GM12878 (cell line): ENCODE results near the gene ZNF764. TPM values are rescaled to one million over a fixed set of nuclear protein-coding genes. Genes with fewer than 3 reads are reported as not detected.

Experiments used
- BACH1 ChIP-seq: fragments of 450-650 bp; IDR thresholded peaks from 2 replicates; pipeline ENCODE4 v1.6.1; 2017; ENCODE audit warnings: mild to moderate bottlenecking, borderline replicate concordance
- CBX5 ChIP-seq: sonication (generic); IDR thresholded peaks from 2 replicates; pipeline ENCODE4 v1.6.1; 2016; ENCODE audit warnings: low read depth, moderate library complexity, mild to moderate bottlenecking, inconsistent platforms
- CHD1 ChIP-seq: IDR thresholded peaks from 2 replicates; pipeline ENCODE4 v1.6.1; 2012; ENCODE audit warnings: low read depth, low read length, improper control_type of control experiment
- EED ChIP-seq: sonication (generic); IDR thresholded peaks from 2 replicates; pipeline ENCODE4 v1.6.1; 2016; ENCODE audit warnings: antibody characterized with exemption, low read depth
- ESRRA ChIP-seq: IDR thresholded peaks from 2 replicates; pipeline ENCODE4 v1.6.1; 2012; ENCODE audit warnings: mild to moderate bottlenecking, low read length, improper control_type of control experiment
- ETV6 ChIP-seq, 2 experiments: fragments of 450-650 bp in 1 of 2; IDR thresholded peaks in 1 of 2; conservative IDR thresholded peaks in 1 of 2; 2 replicates each; pipeline ENCODE4 v1.6.1; 2014; ENCODE audit warnings: antibody characterized with exemption in 1 of 2, borderline replicate concordance in 1 of 2, low read depth in 1 of 2, mild to moderate bottlenecking in 1 of 2, moderate library complexity in 1 of 2
- GABPA ChIP-seq: IDR thresholded peaks from 2 replicates; pipeline ENCODE4 v1.6.1; 2014; ENCODE audit warnings: antibody characterized with exemption, low read depth, mild to moderate bottlenecking, inconsistent platforms
- HCFC1 ChIP-seq: fragments of 150-350 bp; IDR thresholded peaks from 2 replicates; pipeline ENCODE4 v1.6.1; 2014; ENCODE audit warnings: low read length
- MTA2 ChIP-seq: fragments of 450-650 bp; IDR thresholded peaks from 2 replicates; pipeline ENCODE4 v1.6.1; 2016; ENCODE audit warnings: low read depth, mild to moderate bottlenecking, moderate library complexity
- MTA3 ChIP-seq: IDR thresholded peaks from 2 replicates; pipeline ENCODE4 v1.6.1; 2012; ENCODE audit warnings: low read length, inconsistent platforms, borderline replicate concordance
- NR2C1 ChIP-seq: fragments of 450-650 bp; IDR thresholded peaks from 2 replicates; pipeline ENCODE4 v1.6.1; 2017; ENCODE audit warnings: antibody characterized with exemption, mild to moderate bottlenecking, moderate library complexity
- POLR2A ChIP-seq: IDR thresholded peaks from 2 replicates; pipeline ENCODE4 v1.6.1; 2011; ENCODE audit warnings: low read depth, mild to moderate bottlenecking, low read length
- RAD21 ChIP-seq: IDR thresholded peaks from 2 replicates; pipeline ENCODE4 v1.6.1; 2011; ENCODE audit warnings: mild to moderate bottlenecking, low read depth, low read length, moderate library complexity; ENCODE audit not compliant: insufficient read depth
- RELA ChIP-seq: fragments of 450-650 bp; IDR thresholded peaks from 2 replicates; pipeline ENCODE4 v1.8.0; 2014; ENCODE audit warnings: borderline replicate concordance; ENCODE audit not compliant: partially characterized antibody
- SIX5 ChIP-seq: IDR thresholded peaks from 2 replicates; pipeline ENCODE4 v1.6.1; 2011; ENCODE audit warnings: mild to moderate bottlenecking, low read depth, low read length, moderate library complexity; ENCODE audit not compliant: severe bottlenecking
- SMAD5 ChIP-seq: IDR thresholded peaks from 2 replicates; pipeline ENCODE4 v1.6.1; 2016; ENCODE audit warnings: antibody characterized with exemption, low read depth
- ZSCAN29 ChIP-seq: fragments of 450-650 bp; IDR thresholded peaks from 2 replicates; pipeline ENCODE4 v1.6.1; 2017; ENCODE audit warnings: mild to moderate bottlenecking, moderate library complexity
- polyA plus RNA-seq, 11 experiments: library from polyadenylated mRNA; depleted of rRNA in 4 of 11; unstranded in 6 of 11; stranded (reverse) in 5 of 11; fragments of >200 nt; fragmentation: Nextera tagmentation in 4 of 11; fragmentation: Illumina TruSeq in 1 of 11; extraction: Ambion mirVana in 4 of 11; extraction: Trizol in 1 of 11; gene quantifications; 1 replicate in 1 of 11; 2 replicates in 10 of 11; pipeline versions ENCODE4 v1.2.1 to v1.2.3, GENCODE V29; 2011 to 2016; ENCODE audit warnings: inconsistent platforms in 2 of 11, missing spikeins in 2 of 11, low read depth in 1 of 11
- total RNA-seq, 4 experiments: library from RNA; depleted of rRNA in 3 of 4; stranded (reverse); fragments of >200 nt in 3 of 4; fragmentation: Illumina TruSeq in 1 of 4; extraction: Trizol in 1 of 4; gene quantifications; 2 replicates each; pipeline versions ENCODE4 v1.2.1 to v1.2.3, GENCODE V29; 2013 to 2021
- TF ChIP-seq, protein P1 (sequence below): IDR thresholded peaks from 2 replicates; pipeline ENCODE4 v1.6.1; 2011; ENCODE audit warnings: low read depth, low read length, improper control_type of control experiment, borderline replicate concordance
- TF ChIP-seq, protein P2 (sequence below): fragments of 450-650 bp; IDR thresholded peaks from 2 replicates; pipeline ENCODE4 v1.6.1; 2014; ENCODE audit warnings: mild to moderate bottlenecking
- TF ChIP-seq, protein P3 (sequence below): IDR thresholded peaks from 2 replicates; pipeline ENCODE4 v1.6.1; 2012; ENCODE audit warnings: low read depth, low read length, improper control_type of control experiment

The ZNF764 gene
- total and polyA plus RNA-seq, 10 of the 15 experiments (the other 5 are each of a cell fraction or from before 2014, with no cell fraction given): 0.61 to 11.9 (median 3.8) TPM

DNA sequence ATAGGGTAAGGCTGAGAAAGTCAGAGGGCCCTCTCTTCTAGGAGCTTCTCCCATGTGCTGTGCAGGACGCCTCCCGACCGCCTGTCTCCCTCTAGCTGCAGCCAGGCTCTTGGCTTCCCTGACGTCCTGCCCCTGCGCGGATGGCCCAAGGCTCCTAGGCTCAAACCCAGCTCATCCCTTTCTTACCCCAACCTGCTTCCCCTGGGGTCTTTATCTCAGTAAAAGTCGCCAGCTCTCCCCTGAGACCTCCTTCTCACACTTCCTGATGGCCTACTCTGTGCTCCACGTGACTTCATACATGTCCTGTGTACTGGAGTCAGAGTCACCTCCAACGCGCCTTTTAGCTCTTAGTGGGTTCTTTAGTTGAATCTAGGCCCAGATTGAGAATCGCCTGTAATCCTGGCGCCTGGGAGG is 22.4 kb downstream of the ZNF764 start (continued):
- TF ChIP-seq ESRRA (no peak), BACH1 (peak; percentile 26; the same call in 1 of the 2 replicates), RELA (no peak), GABPA (no peak), ETV6 (conservative IDR thresholded peaks at IDR 0.05 in 1 of 2, IDR thresholded peaks at IDR 0.05 in 1 of 2; ENCODE audit: borderline replicate concordance in 1 of 2, low read depth in 1 of 2) (no peak), SIX5 (no peak), MTA2 (no peak), NR2C1 (no peak), ZSCAN29 (no peak), POLR2A (peak; percentile 82), MTA3 (no peak), HCFC1 (no peak), CBX5 (no peak), EED (peak; percentile 68; the same call in 1 of the 2 replicates), SMAD5 (no peak), RAD21 (peak; percentile 62), CHD1 (no peak)
- TF ChIP-seq, protein P1, sequence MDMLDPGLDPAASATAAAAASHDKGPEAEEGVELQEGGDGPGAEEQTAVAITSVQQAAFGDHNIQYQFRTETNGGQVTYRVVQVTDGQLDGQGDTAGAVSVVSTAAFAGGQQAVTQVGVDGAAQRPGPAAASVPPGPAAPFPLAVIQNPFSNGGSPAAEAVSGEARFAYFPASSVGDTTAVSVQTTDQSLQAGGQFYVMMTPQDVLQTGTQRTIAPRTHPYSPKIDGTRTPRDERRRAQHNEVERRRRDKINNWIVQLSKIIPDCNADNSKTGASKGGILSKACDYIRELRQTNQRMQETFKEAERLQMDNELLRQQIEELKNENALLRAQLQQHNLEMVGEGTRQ: peak; percentile 53; the same call in 1 of the 2 replicates
- TF ChIP-seq, protein P2, sequence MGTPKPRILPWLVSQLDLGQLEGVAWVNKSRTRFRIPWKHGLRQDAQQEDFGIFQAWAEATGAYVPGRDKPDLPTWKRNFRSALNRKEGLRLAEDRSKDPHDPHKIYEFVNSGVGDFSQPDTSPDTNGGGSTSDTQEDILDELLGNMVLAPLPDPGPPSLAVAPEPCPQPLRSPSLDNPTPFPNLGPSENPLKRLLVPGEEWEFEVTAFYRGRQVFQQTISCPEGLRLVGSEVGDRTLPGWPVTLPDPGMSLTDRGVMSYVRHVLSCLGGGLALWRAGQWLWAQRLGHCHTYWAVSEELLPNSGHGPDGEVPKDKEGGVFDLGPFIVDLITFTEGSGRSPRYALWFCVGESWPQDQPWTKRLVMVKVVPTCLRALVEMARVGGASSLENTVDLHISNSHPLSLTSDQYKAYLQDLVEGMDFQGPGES: no peak
- TF ChIP-seq, protein P3, sequence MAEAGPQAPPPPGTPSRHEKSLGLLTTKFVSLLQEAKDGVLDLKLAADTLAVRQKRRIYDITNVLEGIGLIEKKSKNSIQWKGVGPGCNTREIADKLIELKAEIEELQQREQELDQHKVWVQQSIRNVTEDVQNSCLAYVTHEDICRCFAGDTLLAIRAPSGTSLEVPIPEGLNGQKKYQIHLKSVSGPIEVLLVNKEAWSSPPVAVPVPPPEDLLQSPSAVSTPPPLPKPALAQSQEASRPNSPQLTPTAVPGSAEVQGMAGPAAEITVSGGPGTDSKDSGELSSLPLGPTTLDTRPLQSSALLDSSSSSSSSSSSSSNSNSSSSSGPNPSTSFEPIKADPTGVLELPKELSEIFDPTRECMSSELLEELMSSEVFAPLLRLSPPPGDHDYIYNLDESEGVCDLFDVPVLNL: no peak
